ENCODE measurements around the gene THOC6. TPM values are rescaled to one million over a fixed set of nuclear protein-coding genes. Genes with fewer than 3 reads are reported as not detected.

The THOC6 gene
- polyA plus RNA-seq, 2 of the 4 experiments (the other 2 are of a cell fraction), result 32.5 to 53.2 TPM

GRCh38 chr16:3007059-3007956 lies 16.5 kb upstream of the THOC6 start:
- peaks cover 8% of the 10 kb centered on the region; the same call in 1 of the 3 replicates for H3K4me1 ChIP-seq
- H3K4me3 ChIP-seq, result no peak overlapping the region
- ChIA-PET POLR2A (interaction anchor here (9.6 kb wide), 1 partner anchor 14 kb away, joined by 107 read pairs; the partner anchor contains the start of genes HCFC1R1, THOC6 and TNFRSF12A), CTCF (interaction anchor here (13.6 to 14.8 kb wide), 2 partner anchors 13 to 22 kb away, joined by 112 to 214 read pairs; partner anchors contain the start of genes CLDN6, HCFC1R1, THOC6 and TNFRSF12A)
- H3K4me2 ChIP-seq, result no peak overlapping the region
- no peaks in the 10 kb centered on the region for H3K9me3 ChIP-seq
- TF ChIP-seq HOXA7 (CRISPR knock-in tag; IDR thresholded peaks at IDR 0.05) (no peak), JUNB (IDR thresholded peaks at IDR 0.05) (no peak), REST (IDR thresholded peaks at IDR 0.05) (no peak), NR3C1 (IDR thresholded peaks at IDR 0.05) (no peak), MAZ (IDR thresholded peaks at IDR 0.05; ENCODE audit: borderline replicate concordance, low read depth, low read length) (no peak), HDAC2 (IDR thresholded peaks at IDR 0.05) (no peak), KDM5A (IDR thresholded peaks at IDR 0.05) (no peak), RCOR1 (IDR thresholded peaks at IDR 0.05; ENCODE audit: low read depth, low read length) (no peak), CHD2 (IDR thresholded peaks at IDR 0.05; ENCODE audit: low read length, partially characterized antibody) (no peak), TP53 (CRISPR knock-in tag; IDR thresholded peaks at IDR 0.05) (no peak), MYC (IDR thresholded peaks at IDR 0.05; ENCODE audit: borderline replicate concordance, low read length) (no peak), KDM1A (IDR thresholded peaks at IDR 0.05; ENCODE audit: low read depth) (no peak), CTCF (IDR thresholded peaks at IDR 0.05) (no peak), POLR2AphosphoS2 (conservative IDR thresholded peaks at IDR 0.05; ENCODE audit: low read length) (no peak), RARB (CRISPR knock-in tag; IDR thresholded peaks at IDR 0.05) (no peak)
- DNase-seq (ENCODE audit: low read depth in 1 of 2, low spot score in 1 of 2), result no peak
- FAIRE-seq, result no peak
- WGBS (ENCODE audit: missing lambda C conversion rate), result 83% methylated on average over 13 of the region's 13 CpGs
- H3K27ac ChIP-seq, result no peak overlapping the region
- ATAC-seq, result no peak

- H3K9me3 ChIP-seq, result no peaks in the 10 kb centered on the region
- peaks cover 14% of the 10 kb centered on the region for H3K4me1 ChIP-seq
- DNase-seq (ENCODE audit: low read depth in 1 of 2, low spot score in 1 of 2), result no peak
- no peak for TF ChIP-seq KDM1A (IDR thresholded peaks at IDR 0.05; ENCODE audit: low read depth)
- no peak for TF ChIP-seq BHLHE40 (IDR thresholded peaks at IDR 0.05; ENCODE audit: low read depth, low read length)
- TF ChIP-seq JUNB (IDR thresholded peaks at IDR 0.05), result no peak
- peak; percentile 38 for TF ChIP-seq CHD2 (IDR thresholded peaks at IDR 0.05; ENCODE audit: low read length, partially characterized antibody)
- TF ChIP-seq CBX8 (IDR thresholded peaks at IDR 0.05), result no peak
- no peak for TF ChIP-seq POLR2A (IDR thresholded peaks at IDR 0.05; ENCODE audit: low read length)
- TF ChIP-seq MAFK (IDR thresholded peaks at IDR 0.05; ENCODE audit: partially characterized antibody), result no peak
- WGBS (ENCODE audit: missing lambda C conversion rate), result 84% methylated on average over 17 of the region's 17 CpGs
- no peak for FAIRE-seq
- ChIA-PET CTCF (interaction anchor here (13.6 to 14.8 kb wide), 2 partner anchors 13 to 22 kb away, joined by 112 to 214 read pairs; partner anchors contain the start of genes CLDN6, HCFC1R1, THOC6 and TNFRSF12A), POLR2A (interaction anchor here (9.6 kb wide), 1 partner anchor 13 kb away, joined by 107 read pairs; the partner anchor contains the start of genes HCFC1R1, THOC6 and TNFRSF12A)
- H3K4me2 ChIP-seq, result no peak overlapping the region
- no peak overlapping the region for H3K4me3 ChIP-seq
- no peak overlapping the region for H3K27ac ChIP-seq
- no peak for ATAC-seq
Measured at GRCh38 chr16:3007957-3008689, 15.7 kb upstream of the THOC6 start.
